WI38 (cell line): Measurements from ENCODE around the gene ZNF484.
"Not testable (repeated sequence)": the region's sequence is repeated elsewhere in the genome, so short reads cannot be mapped to it uniquely, and the experiment has no call there.

Experiments used
- H3K4me3 ChIP-seq: 2 replicates; pipeline ENCODE4 v1.5.1; 2011; ENCODE audit warnings: low read depth, mild to moderate bottlenecking, control low read depth, low read length
- TF ChIP-seq, protein P1 (sequence below): IDR thresholded peaks from 2 replicates; pipeline ENCODE4 v1.5.1; 2012; ENCODE audit warnings: low read depth, mild to moderate bottlenecking, control low read depth, low read length

ZNF484 gene

DNA sequence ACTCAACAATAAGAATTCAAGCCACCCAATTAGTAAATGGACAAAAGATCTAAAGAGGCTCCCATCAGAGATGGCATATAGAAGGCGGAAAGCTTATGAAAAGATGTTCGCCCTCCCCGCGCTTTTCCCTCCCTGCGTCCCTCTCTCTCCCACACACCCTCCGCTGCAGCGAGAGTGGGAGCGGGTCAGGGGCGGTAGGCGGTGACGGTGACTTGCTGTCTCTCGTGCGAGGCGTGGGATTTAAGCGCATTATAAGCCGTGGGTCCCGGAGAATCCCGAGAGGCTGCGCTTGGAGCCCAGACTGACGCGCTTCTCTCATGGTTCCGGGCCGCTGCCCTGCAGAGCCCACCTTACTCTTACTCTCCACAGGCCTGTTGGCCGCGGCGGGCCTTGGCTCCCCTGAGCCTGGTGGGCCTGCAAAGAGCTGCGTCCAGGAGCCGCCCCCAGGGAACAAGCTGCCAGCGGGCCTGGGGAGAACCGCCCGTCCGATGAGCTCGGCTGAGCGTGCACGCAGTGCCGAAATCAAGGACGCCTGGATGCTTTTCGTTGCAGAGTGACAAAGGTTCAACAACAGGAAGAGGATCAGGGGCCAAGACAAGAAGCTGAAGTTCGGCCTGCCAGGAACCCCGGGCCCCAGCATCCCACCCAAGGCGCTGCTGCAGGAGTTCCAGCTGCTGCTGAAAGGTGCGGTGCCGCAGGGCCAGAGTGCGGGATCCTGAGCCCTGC, 70.6 kb downstream of the ZNF484 start:
- no peak overlapping the region for H3K4me3 ChIP-seq

DNA sequence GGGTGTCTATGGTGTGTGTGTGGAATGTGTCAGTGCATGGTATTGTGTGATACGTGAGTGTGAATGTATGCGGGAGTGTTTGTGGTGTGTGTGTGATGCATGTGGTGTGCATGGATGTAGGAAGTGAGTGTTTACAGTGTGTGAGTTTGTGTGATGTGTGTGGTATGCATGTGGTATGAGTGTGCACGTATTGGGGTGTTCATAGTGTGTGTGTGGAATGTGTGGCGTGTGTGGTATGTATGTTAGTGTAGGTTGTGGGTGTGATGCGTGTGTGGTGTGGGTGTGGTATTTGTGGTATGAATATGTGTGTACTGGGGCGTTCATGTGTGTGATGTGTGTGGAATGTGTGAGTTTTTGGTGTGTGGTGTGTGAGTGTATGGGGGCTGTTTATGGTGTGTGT, 73.1 kb downstream of the ZNF484 start:
- TF ChIP-seq, protein P1, sequence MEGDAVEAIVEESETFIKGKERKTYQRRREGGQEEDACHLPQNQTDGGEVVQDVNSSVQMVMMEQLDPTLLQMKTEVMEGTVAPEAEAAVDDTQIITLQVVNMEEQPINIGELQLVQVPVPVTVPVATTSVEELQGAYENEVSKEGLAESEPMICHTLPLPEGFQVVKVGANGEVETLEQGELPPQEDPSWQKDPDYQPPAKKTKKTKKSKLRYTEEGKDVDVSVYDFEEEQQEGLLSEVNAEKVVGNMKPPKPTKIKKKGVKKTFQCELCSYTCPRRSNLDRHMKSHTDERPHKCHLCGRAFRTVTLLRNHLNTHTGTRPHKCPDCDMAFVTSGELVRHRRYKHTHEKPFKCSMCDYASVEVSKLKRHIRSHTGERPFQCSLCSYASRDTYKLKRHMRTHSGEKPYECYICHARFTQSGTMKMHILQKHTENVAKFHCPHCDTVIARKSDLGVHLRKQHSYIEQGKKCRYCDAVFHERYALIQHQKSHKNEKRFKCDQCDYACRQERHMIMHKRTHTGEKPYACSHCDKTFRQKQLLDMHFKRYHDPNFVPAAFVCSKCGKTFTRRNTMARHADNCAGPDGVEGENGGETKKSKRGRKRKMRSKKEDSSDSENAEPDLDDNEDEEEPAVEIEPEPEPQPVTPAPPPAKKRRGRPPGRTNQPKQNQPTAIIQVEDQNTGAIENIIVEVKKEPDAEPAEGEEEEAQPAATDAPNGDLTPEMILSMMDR, result no peak
- H3K4me3 ChIP-seq, result no peak overlapping the region

More for the DNA sequence above, 70.6 kb downstream of the ZNF484 start:
- TF ChIP-seq, protein P1, result no peak

DNA sequence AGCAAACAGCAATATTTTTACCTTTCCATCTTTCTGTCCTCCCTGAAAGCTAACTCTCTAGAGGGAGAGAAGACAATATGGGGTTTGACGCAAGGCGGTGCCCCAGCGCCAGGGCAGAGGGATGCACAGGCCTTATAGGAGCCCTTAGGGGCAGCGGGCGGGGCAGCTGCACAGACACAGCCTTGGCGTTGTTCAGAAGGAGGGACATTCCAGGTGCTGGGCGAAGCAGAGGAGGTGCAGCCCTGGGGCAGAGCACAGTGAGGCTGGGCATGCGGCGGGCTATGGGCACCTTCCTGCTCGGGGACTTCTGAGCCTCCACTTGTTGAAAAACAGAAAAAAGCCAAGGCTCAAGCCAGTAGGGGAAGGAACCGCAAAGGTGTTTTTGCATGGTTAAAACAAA, 79.5 kb downstream of the ZNF484 start:
- TF ChIP-seq, protein P1, result no peak
- H3K4me3 ChIP-seq, result no peak overlapping the region

DNA sequence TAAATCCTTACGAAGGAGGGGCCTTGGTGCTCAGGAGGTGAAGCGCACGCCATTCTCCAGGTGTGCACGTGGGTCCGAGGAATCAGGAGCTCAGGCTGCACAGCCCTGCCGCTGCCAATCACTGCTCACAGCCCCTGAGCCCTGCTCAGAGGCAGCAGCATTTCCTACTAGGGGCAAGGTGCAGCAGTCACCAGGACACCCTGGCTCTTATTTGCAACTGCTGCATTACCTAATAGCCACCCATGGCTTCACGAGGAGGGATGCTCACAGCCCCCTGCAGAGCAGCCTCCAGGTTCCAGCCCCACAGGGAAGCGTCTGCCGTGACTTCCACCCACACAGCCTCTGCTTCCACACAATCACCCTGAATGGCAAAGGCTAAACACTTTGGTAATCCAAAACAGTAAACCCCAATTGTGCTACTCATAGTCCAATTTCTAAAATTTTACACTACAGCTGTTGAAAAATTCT, 81.5 kb downstream of the ZNF484 start:
- not testable (repeated sequence) for H3K4me3 ChIP-seq

DNA sequence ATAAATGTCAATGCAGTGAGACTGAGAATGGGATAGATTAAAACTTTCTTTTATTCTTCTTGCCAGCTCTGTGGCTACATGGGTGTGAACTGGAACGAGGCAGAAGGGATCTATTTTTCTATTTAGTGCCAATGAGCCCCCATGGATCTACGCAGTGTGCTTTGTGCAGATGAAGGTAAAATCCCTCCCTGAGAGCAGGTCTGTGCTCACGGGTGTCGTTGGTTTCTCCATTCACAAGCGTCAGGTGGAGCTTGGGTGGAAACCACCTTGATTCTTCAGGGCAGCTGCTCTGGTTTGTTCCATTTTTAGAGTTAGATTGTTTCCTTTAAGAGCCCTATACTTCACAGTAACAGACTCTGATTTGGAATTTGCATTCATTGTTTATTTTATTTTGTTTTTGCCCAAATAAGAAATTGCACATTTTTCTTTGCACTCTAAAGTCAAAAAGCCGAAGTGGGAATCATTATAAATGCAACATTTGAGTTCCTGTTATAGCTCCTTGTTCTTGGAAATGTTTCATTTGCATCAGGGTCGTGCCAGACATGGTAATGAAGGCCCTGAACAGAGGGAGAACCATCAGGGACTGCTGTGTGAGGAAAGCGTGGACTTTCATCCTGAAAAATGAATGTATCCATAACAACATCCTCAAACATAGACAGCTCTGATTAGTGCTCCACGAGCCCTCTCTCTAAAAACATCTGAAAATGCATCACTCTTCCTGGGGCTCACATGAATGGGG, 82.1 kb downstream of the ZNF484 start:
- TF ChIP-seq, protein P1, result no peak
- H3K4me3 ChIP-seq, result no peak overlapping the region
